Measurements from ENCODE around the gene NPPA.

GRCh38 chr1:11799896-11800295, 47.7 kb downstream of the NPPA start:
- no peak for TF ChIP-seq CTCF (IDR thresholded peaks at IDR 0.05)
- no peak for TF ChIP-seq POLR2A (IDR thresholded peaks at IDR 0.05)
